HG03135 (cell line): ENCODE results near the gene SLC19A1.

ENCODE experiments used
- ATAC-seq: cut with Tn5 transposase; IDR thresholded peaks from one replicate; pipeline ENCODE4 v1.9.1; 2021; ENCODE audit warnings: mild to moderate bottlenecking, moderate library complexity; ENCODE audit not compliant: unreplicated experiment

Gene SLC19A1

DNA sequence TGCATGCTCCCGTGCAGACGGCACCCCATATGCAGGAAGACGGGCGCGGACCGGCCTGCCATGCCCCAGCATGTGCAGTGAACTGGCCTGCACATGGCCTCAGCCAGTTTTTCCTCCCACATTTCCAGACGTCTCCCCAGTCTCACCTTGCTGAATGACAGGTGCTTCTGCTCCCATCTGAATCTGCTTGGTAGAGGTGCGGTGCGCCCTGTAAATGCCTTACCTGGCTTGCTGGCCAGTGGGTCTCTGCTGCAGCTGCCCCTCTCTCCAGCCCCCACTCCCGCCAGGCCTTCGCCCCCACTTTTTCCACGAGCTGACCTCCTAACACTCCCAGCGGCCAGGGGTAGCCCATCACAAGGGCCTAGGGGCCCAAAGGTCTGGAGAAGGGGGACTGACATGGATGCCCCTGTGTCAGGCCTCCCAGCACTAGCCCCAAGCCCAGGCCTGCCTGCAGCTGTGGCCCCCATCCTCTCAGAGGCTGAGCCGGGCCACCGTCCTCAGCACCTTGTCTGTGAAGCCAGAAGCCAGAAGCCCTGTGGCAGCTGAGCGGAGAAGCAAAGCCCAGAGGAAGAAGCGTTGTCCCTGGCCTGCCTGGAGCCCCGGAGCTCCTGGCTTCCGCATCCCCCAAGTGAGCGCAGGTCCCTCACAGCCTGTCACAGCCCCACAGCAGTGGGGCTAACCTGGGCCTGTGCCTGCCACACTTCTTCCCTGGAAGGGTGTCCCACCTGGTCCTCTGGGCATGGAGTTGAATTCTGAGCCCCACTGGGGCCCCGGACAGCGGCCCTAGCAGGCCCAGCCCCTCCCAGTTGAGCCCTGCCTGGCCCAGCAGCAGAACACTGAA lies 3.7 kb upstream of the SLC19A1 start:
- ATAC-seq, result no peak

DNA sequence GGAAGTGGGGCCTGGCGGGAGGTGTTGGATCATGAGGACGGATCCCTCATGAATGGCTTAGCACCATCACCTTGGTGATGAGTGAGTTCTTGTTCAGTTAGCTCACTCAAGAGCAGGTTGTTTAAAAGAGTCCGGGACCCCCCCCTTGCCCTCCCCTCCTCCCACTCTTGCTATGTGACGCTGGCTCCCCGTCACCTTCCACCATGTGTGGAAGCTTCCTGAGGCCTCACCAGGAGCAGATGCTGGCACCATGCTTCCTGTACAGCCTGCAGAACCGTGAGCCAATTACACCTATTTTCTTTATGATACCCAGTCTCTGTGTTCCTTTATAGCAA lies 3.0 kb upstream of the SLC19A1 start:
- no peak for ATAC-seq

DNA sequence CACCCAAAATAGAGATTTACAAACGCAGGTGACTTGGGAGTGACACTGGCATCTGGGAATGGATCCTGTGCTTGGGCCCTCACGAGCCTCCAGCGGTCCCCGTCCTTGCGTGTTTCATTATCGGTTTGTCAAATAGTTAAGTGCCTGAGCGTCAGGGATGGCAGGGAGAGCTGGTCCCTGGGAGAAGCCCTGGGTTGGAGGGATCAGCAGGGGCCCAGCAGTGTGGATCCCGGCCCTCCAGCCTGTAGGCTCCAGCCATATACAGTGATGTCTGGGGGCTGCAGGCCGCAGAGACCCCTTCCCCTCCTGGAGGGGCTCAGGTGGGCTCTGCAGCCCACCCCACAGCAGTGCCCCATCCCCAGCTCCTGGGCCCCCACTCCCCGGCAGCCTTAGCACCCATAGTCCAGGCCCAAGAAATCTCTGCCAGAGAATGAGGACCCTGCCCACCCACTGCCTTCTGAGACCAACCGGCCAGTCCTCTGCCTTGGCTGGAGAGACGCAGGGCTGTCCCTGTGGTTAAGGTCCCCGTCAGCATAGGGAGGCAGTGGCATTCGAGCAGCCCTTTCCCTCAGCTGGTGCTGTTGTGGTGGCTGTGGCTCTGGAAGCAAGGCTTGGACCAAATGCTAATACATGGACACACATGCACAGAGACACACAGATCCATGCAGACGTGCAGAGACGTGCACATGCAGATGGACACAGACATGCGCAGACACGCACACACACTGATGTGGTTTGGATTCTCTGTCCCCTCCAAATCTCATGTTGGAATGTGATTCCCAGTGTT lies 2.4 kb upstream of the SLC19A1 start:
- ATAC-seq, result no peak

DNA sequence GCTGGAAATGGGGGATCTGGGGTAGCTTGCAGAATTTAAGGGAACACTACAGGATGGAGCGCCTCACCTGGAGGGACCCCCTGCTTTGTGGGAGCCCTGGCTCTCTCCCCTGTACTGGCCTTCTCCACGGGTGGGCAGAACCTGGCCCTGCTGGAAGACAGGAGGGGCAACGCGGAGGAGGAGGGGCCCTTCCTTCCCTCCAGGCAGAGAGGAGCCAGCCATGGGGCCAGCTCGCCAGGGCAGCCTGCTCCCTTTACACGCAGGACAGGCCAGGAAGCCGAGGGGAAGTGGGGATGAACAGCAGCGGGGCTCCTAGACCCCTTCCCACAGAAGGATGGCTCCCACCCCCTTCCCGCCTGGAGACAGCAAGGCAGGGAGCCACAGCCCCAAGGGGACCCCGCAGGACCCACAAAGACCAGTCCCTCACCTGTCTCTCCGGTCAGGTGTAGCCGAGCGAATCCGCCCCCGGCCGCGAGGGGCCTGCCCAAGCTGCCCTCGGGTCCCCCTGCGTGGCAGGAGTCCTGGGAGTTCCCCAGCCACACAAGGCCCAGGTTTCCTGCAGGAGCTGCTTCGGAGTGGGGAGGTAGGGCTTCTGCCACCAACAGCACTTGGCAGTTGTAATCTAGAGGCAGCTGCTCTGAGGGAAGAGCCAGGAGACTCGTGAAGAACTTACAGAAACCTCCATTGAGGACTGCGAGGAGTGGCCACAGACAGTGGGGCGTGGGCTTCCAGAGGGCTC lies 1.6 kb upstream of the SLC19A1 start:
- ATAC-seq, result no peak

DNA sequence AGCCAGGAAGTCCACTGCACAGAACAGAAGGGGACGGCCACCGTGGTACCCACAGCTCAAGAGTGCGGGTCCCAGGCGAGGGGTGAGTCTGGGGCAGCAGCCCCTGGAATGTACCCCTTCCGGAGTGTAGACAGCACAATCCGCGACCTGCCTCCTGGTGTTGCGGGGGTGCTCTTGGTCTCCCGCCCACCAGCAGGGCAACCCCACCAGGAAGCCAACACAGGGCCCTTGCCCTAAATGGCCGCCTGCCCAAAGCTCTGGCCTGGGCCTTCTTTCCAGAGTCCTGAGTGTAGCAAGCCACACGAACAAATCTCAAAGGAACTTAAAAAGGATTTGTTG lies 1.1 kb upstream of the SLC19A1 start:
- ATAC-seq, result no peak

DNA sequence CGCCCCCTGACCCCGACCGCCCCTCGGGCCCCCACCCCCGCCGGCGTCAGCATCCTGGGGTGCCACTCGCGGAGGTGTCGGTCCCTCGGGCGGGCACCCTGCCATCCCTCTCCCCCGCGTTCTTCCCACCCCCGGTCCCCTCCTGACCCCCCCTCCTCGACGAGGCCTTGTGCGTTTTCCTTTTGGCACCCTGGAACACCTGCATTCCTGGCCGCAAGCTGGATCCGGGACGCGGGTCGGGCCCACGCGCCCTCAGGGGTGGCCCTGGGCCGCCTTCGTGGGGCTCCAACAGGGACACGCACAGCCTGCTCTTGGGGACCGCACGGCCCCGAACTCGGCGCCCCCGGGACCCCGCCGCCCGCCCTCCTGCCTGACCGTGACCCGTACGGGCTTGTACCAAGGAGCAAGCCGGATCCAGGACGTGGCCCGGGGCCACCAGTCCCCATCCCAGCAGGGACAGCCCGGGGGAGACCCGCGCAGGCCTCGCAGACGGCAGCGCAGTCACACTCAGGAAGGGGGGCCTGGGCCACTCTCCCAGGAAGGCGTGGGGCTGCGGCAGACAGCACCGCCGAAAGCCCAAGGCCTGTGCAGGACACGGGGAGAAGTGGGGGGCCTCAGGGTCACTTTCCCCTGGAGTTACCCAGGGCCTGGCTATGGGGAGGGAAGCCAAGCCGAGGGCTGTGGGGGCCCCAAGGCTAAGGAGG lies 579 bp upstream of the SLC19A1 start:
- no peak for ATAC-seq

DNA sequence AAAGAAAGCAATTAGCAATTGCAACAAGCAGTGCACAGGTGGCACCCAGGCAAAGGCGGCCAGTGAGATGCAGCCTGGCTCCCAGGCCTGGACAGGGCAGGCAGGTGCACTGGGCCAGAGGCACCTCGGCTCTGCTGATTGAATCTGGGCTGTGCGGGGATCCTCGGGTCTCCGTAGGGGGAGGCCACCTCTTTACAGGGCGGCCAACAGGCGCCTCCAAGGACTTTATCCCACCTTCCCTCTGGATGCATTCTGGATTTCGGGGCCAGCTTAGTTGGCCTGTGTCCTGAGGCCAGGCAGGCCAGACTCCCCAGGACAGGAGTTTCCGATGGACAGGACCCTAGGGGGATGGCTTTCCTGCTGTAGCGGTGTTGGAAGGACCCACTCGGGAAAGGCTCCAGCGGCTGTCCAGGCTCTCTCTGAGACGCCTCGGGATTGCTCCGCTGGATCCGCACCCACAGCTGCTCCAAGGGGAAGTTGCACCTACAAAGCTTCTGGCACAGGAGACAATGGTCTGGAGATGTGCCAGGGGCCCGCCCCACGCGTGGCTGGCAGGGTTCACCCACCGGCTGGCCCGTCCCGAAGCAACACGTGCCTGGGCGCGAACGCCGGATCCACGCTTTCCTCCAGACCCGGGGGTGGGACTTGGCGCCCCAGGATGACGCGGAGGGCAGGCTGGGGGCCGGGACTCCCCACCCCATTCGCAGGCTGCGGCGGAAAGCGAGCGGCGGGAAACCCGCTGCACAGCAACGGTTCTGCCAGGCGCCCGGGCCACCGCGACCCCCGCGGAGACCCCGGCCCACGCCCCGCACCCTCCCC lies 810 bp downstream of the SLC19A1 start:
- ATAC-seq, result no peak

DNA sequence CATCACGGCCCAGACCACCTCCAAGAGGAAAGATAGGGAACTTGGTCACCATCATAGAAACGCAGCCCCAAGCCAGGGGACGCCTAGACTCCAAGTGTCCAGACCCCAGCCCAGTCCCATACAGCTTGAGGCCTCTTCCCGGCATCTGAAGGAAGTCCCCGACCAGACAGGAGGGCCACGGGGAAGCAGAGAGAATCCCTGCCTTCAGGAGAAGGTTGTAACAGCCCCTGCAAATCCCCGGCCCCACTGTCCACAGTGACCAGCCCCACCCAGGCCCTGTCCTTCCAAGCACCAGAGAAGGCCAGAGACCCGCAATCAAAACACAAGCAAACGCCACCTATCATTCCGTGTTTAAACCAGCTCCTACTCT lies 1.7 kb downstream of the SLC19A1 start:
- ATAC-seq, result no peak

DNA sequence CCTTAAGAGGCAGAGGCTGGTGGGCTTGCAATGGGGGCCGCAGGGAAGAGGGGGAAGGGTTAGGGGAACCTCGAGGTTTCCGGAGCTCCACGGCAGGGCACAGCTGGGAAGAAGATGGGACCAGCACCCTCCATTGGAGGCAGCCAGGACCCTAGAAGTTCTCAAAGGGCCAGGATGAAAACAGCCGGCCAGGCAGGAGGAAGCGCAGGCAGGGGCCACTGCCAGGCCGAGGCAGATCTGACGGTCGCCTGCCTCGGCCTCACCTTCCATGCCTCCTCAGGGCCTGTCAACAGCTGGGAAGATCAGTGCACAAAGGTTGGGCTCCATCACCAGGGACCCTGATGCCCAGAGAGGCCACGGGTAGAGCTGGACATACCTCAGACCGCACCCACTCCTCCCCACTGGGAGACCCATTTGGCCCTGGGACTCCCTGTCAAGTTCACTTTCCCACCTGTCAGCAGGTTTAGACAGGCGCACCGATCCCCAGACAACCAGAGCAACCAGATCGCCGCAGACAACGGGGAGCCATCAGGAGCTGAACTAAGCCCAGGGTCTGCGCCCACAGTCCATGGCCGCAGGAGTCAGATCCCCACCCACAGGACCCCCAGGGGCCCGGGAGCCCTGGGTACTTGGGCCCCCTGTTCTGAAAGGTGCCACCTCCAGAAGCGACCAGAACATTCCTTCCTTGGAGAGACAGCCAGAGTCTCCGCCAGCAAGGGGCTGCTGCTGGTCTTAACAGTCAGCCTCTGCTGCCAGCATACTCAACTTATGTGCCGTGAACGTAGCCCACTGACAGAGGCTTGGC lies 2.2 kb downstream of the SLC19A1 start:
- no peak for ATAC-seq

DNA sequence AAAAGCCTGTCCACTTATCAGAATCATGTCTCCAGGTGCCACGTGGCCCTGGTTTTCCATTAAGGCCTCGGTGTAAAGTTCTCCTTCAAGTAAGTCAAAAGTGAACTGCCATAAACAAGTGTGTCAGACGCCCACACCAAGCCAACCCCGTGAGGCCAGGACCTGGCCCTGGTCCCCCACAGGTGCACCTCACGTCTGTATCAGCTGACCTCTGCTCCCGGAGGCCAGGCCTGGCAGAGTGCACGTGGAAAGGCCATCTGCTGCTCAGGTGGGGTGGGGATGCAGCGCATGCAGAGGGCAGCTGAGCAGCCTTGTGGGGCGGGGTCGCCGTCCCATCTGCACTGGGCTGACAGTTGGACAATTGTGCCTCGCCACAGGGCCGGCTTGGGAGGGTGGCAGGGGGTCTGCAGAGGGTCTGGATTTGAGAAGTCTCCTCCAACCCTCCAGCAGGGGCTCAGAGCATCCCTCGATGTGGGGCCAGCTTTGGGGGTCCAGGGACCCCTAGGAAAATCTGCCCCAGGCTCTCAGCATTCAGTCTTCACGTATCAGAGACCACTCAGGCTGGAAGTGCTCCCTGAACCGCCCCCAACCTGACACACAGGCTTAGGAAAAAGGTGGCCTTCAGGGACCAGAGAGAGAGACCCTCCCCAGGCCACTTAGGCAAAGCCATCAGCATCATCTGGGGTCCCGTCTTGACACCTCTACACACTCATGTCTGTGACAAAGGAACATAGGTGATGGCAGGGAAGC lies 3.0 kb downstream of the SLC19A1 start:
- ATAC-seq, result no peak

DNA sequence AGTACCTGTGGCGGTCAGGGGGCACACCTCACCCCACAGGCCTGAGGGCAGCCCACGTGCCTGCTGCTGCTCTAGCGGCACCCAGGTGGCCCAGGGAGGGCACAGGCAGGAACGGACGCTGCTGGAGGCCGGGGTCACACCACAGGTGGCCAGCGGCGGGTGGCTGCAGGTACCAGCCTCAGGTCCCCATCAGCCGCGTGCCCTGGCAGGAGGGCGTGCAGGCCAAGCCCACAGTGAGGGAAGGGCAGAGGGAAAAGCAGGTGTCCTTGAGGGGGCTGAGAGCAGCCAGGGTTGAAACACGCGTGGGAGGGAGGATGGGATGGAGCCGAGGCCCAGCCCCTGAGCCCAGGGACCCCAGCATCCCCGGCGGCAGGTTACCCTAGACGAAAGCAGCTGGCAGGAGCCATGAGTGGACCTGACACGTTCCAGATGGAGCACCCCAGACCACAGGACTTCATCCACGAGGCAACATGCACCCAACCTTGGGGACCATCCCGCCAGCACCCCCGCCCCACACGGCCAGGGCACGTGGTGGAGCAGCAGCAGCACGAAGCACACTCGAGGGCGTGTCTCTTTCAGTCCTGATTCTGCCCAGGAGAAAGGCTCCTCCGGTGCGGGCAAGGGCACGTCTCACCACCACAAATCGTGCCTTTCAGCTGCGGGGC lies 3.7 kb downstream of the SLC19A1 start:
- no peak for ATAC-seq

DNA sequence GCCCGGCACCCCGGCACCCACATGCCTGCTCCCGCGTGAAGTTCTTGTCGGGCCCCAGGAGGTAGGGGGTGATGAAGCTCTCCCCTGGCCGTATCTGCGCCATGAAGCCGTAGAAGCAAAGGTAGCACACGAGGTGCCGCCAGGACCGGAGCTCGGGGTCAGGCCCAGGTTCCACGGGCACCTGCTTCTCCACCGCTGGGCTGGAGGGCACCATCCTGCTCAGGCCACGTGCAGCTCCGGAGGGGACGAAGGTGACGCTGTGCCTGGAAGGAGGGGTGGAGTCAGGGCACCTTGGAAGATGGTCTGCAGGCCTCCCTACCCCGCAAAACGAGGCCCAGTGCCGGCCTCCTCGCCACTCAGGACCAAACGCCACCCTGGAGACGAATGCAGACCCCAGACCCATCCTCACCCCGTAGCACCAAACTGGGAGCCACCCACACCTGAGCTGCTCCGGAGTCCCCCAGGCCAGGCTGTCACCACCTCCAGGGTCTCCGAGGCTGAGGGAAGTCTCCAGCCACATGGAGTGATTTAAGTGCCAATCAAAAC lies 4.4 kb downstream of the SLC19A1 start:
- ATAC-seq, result no peak

DNA sequence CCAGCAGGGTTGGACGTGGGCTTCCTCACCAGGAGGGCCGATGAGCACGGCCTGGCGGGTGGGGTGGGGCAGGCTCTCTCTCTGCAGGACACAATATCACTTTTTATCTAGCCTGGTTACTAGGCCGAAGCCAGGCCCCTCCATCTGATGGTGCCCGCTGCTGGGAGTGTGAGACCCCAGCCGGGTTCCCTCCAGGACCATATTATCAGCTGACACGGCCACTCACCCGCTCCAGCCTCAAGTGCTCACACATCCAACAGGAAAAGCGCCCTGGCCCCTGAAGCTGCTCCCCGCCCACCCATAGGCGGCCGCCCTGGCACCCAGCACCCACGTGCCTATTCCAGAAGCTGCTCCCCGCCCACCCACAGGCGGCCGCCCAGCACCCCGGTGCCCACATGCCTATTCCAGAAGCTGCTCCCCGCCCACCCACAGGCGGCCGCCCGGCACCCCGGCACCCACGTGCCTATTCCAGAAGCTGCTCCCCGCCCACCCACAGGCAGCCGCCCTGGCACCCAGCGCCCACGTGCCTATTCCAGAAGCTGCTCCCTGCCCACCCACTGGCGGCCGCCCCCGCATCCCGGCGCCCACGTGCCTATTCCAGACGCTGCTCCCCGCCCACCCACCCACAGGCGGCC lies 5.0 kb downstream of the SLC19A1 start:
- ATAC-seq, result no peak

DNA sequence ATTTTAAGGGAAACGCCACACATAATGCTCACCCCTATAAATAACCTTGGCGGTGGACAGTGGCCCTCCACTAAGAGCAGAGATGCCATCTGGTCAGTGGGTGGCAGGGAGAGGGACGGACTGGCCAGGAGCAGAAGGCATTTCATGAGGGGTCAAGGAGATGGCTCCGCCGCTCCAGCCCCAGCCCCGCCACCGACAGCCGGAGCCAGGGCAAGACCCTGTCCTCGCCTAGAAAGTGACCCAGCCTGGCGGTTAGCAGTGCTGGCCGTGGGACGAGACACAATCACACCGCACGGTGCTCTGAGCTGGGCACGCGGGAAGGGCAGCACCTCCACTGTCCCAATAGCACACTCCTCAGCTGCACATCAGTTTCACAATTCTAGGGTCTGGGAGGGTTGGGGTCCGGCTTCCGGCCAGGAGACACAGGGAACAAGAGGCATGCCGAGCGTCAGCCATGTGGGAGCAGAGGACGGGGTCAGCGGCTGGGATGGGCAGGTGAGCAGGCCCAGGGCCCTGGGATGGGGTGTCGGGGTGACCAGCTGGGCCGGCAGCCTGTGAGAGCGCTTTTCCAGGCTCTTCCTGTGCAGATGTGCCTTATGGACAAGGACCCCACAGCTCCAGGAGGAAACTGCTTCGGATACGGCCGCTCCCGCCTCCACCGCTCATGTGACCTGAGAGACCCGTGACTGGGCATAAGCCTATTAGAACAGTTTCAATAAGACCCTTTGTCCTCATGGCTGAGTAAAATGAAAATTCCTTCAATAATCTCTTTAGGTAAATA lies 5.7 kb downstream of the SLC19A1 start:
- ATAC-seq, result no peak

DNA sequence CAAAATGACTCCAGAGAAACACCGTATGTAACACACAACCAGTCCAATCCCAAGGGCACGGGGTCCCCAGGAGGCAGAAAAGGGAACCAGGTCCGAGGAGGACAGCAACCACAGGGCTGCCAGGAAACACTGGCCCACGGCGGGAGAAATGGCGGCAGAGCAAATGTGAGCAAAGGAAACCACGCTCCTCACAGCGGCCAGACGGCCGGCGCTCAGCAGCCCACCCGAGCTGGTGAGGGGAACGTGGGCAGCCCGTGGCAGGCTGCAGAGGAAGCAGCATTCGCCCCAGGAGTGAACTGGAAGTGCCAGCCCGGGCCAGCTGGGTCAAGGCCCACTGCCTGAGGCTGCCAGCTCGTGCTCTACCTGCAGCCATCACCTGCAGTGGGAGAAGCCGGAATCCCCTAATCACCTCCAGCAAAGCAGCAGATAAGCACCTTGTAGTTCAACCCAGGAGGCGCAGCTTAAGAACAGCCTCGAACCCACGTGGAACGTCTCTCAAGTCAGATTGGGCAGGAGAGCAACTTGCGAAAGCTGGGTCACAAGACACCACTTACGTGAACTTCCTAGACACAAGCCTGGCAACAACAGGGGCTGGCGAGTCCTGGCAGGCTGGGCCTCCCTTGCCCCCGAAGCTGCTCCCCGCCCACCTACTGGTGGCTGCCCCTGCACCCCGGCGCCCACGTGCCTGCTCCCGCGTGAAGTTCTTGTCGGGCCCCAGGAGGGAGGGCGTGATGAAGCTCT lies 6.7 kb downstream of the SLC19A1 start:
- ATAC-seq, result no peak

DNA sequence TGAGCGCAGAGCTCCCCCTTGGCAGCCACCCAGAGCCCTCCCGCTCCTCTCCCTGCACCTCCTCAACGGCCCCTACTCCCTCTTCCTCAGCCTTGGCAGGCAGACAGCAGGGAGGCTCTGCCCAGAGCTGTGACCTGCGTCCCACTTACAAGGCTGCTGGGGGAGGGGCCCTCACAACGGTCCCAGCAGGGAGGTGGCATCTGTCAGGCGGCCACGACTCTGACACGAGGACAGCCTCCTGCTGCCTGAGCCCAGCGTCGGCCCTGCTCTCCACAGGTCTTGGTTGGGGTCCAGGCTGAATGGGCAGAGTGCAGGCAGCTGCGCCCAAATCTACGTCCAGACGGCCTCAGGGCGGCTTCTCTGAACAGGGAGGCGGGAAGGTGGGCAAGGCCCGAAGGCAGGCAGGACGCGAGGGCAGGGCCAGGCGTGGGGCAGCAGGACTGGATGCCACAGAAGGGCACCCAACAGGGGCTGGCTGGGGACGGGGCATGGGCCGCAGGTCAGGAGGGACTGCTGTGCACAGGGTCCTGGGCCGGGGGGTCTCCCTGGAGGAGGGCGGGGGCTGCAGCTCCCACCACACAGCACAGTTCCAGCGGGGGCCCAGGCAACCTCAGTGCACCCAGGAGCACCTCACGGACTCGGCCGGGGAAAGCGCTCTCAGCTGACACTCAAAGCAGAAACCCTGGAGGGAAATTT lies 7.5 kb downstream of the SLC19A1 start:
- no peak for ATAC-seq
